Endothelial cell of umbilical vein (primary cell): ENCODE data around the gene RMND5B. TPM values are rescaled to one million over a fixed set of nuclear protein-coding genes. Genes with fewer than 3 reads are reported as not detected.

ENCODE experiments used
- BruUV-seq: library from RNA; stranded (reverse); fragments of 400-500 nt; replicated peaks from 2 replicates; lab custom pipeline; 2021; lab: Mats Ljungman, UMichigan
- CTCF ChIA-PET: fragments of 300-600, 350-600 bp; sonication (Branson Sonifier 250); formaldehyde crosslinking; loops from one replicate; lab custom pipeline; 2021; ENCODE audit warnings: antibody characterized with exemption, inconsistent platforms; lab: Charles Lee
- POLR2A ChIA-PET: fragments of 300-600, 350-600 bp; sonication (Branson Sonifier 250); formaldehyde crosslinking; loops from one replicate; lab custom pipeline; 2021; ENCODE audit warnings: antibody characterized with exemption, inconsistent platforms; lab: Charles Lee
- DNase-seq: peaks from one replicate; pipeline ENCODE4 v3.0.0-alpha.2; 2011; ENCODE audit warnings: low read depth, low spot score
- FAIRE-seq: peaks from 2 replicates; lab custom pipeline; 2011; peaks lifted over from hg19 to GRCh38; lab: Jason Lieb, UNC
- H2AFZ ChIP-seq: 2 replicates; pipeline ENCODE4 v1.6.0; 2012; ENCODE audit warnings: low read depth, low read length, control low read depth, inconsistent platforms
- H3K27ac ChIP-seq: 2 replicates; pipeline ENCODE4 v1.5.1; 2011; ENCODE audit warnings: low read depth, mild to moderate bottlenecking, control low read depth, low read length, moderate library complexity; ENCODE audit not compliant: insufficient read depth
- H3K27me3 ChIP-seq, 2 experiments: 2 replicates each; pipeline versions ENCODE4 v1.6.0 to v1.6.1; 2011; ENCODE audit warnings: low read length in 2 of 2, mixed read lengths in 1 of 2; ENCODE audit not compliant: control insufficient read depth in 2 of 2, insufficient read depth in 2 of 2
- H3K36me3 ChIP-seq, 2 experiments: 2 replicates in 1 of 2; 3 replicates in 1 of 2; pipeline ENCODE4 v1.5.1; 2011; ENCODE audit warnings: low read length in 2 of 2, mild to moderate bottlenecking in 1 of 2, moderate library complexity in 1 of 2; ENCODE audit not compliant: control insufficient read depth in 2 of 2, insufficient read depth in 2 of 2; ENCODE audit errors: extremely low read depth in 1 of 2
- H3K4me1 ChIP-seq: 3 replicates; pipeline ENCODE4 v1.5.1; 2011; ENCODE audit warnings: mild to moderate bottlenecking, low read length; ENCODE audit not compliant: control insufficient read depth, insufficient read depth; ENCODE audit errors: extremely low read depth
- H3K4me2 ChIP-seq: 2 replicates; pipeline ENCODE4 v1.6.1; 2011; ENCODE audit warnings: low read length, control low read depth, mixed read lengths; ENCODE audit not compliant: insufficient read depth
- H3K4me3 ChIP-seq, 3 experiments: fragments of 200-600 bp in 1 of 3; sonication (generic), shearing (Covaris generic) in 1 of 3; replicated peaks in 1 of 3; 2 replicates each; pipeline ENCODE4 v1.5.1; 2011 to 2016; ENCODE audit warnings: control low read depth in 3 of 3, low read length in 3 of 3, mild to moderate bottlenecking in 2 of 3, inconsistent platforms in 1 of 3, low read depth in 1 of 3, moderate library complexity in 1 of 3; ENCODE audit not compliant: insufficient read depth in 1 of 3
- H3K79me2 ChIP-seq: 2 replicates; pipeline ENCODE4 v1.6.0; 2012; ENCODE audit warnings: low read length, inconsistent platforms; ENCODE audit not compliant: control insufficient read depth, insufficient read depth
- H3K9ac ChIP-seq: replicated peaks from 2 replicates; pipeline ENCODE3; 2011; ENCODE audit warnings: low read length, control low read depth; ENCODE audit not compliant: insufficient read depth; ENCODE audit errors: extremely low read depth
- H3K9me1 ChIP-seq: replicated peaks from 3 replicates; pipeline ENCODE4 v1.6.0; 2011; ENCODE audit warnings: mild to moderate bottlenecking, low read length; ENCODE audit not compliant: control insufficient read depth, insufficient read depth; ENCODE audit errors: extremely low read depth
- H3K9me3 ChIP-seq: replicated peaks from 2 replicates; pipeline ENCODE4 v1.5.1; 2012; ENCODE audit warnings: low read length, inconsistent platforms; ENCODE audit not compliant: control insufficient read depth, insufficient read depth
- H4K20me1 ChIP-seq: replicated peaks from 2 replicates; pipeline ENCODE3; 2011; ENCODE audit warnings: mild to moderate bottlenecking, low read length; ENCODE audit not compliant: control insufficient read depth, insufficient read depth; ENCODE audit errors: extremely low read depth
- CTCF ChIP-seq, 2 donors: IDR thresholded peaks; 1 replicate in 1 of 2; 2 replicates in 1 of 2; pipeline ENCODE4 v1.5.1; 2011; ENCODE audit warnings: low read length in 2 of 2, mild to moderate bottlenecking in 2 of 2, moderate library complexity in 2 of 2, control low read depth in 1 of 2, inconsistent platforms in 1 of 2, low read depth in 1 of 2; ENCODE audit not compliant: insufficient read depth in 1 of 2; ENCODE audit errors: extremely low read depth in 1 of 2
- FOS ChIP-seq: IDR thresholded peaks from 2 replicates; pipeline ENCODE4 v1.6.1; 2011; ENCODE audit warnings: mild to moderate bottlenecking, low read length, moderate library complexity, borderline replicate concordance; ENCODE audit not compliant: insufficient read depth
- GATA2 ChIP-seq: IDR thresholded peaks from 2 replicates; pipeline ENCODE4 v1.7.0; 2011; ENCODE audit warnings: low read depth, mild to moderate bottlenecking, moderate library complexity, mixed read lengths, low read length; ENCODE audit not compliant: insufficient read length, insufficient read depth
- JUN ChIP-seq: IDR thresholded peaks from 2 replicates; pipeline ENCODE4 v1.6.1; 2011; ENCODE audit warnings: borderline replicate concordance, low read depth; ENCODE audit not compliant: insufficient read length, insufficient read depth
- MAX ChIP-seq: IDR thresholded peaks from 2 replicates; pipeline ENCODE4 v1.6.1; 2011; ENCODE audit not compliant: insufficient read depth, insufficient read length
- MYC ChIP-seq: IDR thresholded peaks from one replicate; pipeline ENCODE4 v1.6.1; 2011; ENCODE audit warnings: mild to moderate bottlenecking, low read depth, low read length
- POLR2A ChIP-seq: IDR thresholded peaks from 2 replicates; pipeline ENCODE4 v1.6.1; 2012; ENCODE audit warnings: low read depth, mild to moderate bottlenecking, control low read depth, low read length
- POLR2AphosphoS5 ChIP-seq: IDR thresholded peaks from 2 replicates; pipeline ENCODE4 v1.6.1; 2012; ENCODE audit warnings: low read depth, mild to moderate bottlenecking, control low read depth, low read length, moderate library complexity; ENCODE audit not compliant: insufficient read depth
- dilution Hi-C: fragments of 300-500 bp; cut with MboI; formaldehyde crosslinking; loops from one replicate; pipeline ENCODE4 v1.15.0; 2019; ENCODE audit warnings: low sequenced_read_pairs; ENCODE audit not compliant: extremely low pct_ligation_motif_present
- intact Hi-C: fragments of 100-400 bp; cut with micrococcal nuclease; formaldehyde crosslinking; loops from one replicate; pipeline ENCODE4 v1.10.0; 2022
- polyA plus RNA-seq, 4 experiments: library from polyadenylated mRNA; depleted of rRNA in 3 of 4; stranded (reverse) in 3 of 4; unstranded in 1 of 4; fragments of >200 nt; gene quantifications; 2 replicates each; pipeline versions ENCODE4 v1.2.1 to v1.2.3, GENCODE V29; 2011 to 2012; ENCODE audit warnings: missing spikeins in 1 of 4
- total RNA-seq: library from RNA; stranded (reverse); gene quantifications from 2 replicates; pipeline ENCODE4 v1.2.3, GENCODE V29; 2021

Gene RMND5B
- total and polyA plus RNA-seq, 2 donors (not counting 3 experiments of a cell fraction or from before 2014, with no cell fraction given), result 38.2 to 40.2 TPM

GRCh38 chr5:178182158-178182876 lies 51.5 kb downstream of the RMND5B start:
- CTCF ChIA-PET, result interaction anchor here (1.2 to 1.5 kb wide), 2 partner anchors 15 to 107 kb away, joined by 4 to 5 read pairs; no protein-coding TSS in a partner anchor
- POLR2A ChIA-PET, result no interaction called here
- no peaks in the 10 kb centered on the region for H3K79me2 ChIP-seq
- TF ChIP-seq GATA2 (no peak), MYC (no peak), POLR2A (no peak), MAX (no peak), FOS (no peak), POLR2AphosphoS5 (no peak), JUN (no peak), CTCF (IDR thresholded peaks at IDR 0.05; ENCODE audit: extremely low read depth in 1 of 2, insufficient read depth in 1 of 2, low read depth in 1 of 2, low read length in 2 of 2) (no peak)
- DNase-seq (no peak), FAIRE-seq (no peak)
- dilution Hi-C loops (no loop called here), intact Hi-C loops (no loop called here)
- no TSS peak for BruUV-seq
- H3K9me1 ChIP-seq, result no peaks in the 10 kb centered on the region
- no peak overlapping the region for H3K4me2 ChIP-seq
- no peaks in the 10 kb centered on the region for H3K9me3 ChIP-seq
- H3K4me1 ChIP-seq, result no peaks in the 10 kb centered on the region
- H4K20me1 ChIP-seq, result no peaks in the 10 kb centered on the region
- no peak overlapping the region for H3K27ac ChIP-seq
- H3K4me3 ChIP-seq, result no peak overlapping the region
- no peak overlapping the region for H2AFZ ChIP-seq
- no peaks in the 10 kb centered on the region for H3K36me3 ChIP-seq
- no peak overlapping the region for H3K9ac ChIP-seq
- no peaks in the 10 kb centered on the region for H3K27me3 ChIP-seq
